SKM-1 treated with dmso at 0.1 percent for 144 hours (cell line): ENCODE results near the gene PIP5K1B.
"Not testable (repeated sequence)": the region's sequence is repeated elsewhere in the genome, so short reads cannot be mapped to it uniquely, and the experiment has no call there.

ENCODE experiments used
- DNase-seq: peaks from one replicate; lab custom pipeline; 2025; ENCODE audit not compliant: unreplicated experiment; lab: John Stamatoyannopoulos, UW

Gene PIP5K1B

GRCh38 chr9:69049094-69049493 lies 344.1 kb downstream of the PIP5K1B start:
- no peak for DNase-seq

- DNase-seq, result not testable (repeated sequence)
Measured at GRCh38 chr9:69050936-69051335, 345.9 kb downstream of the PIP5K1B start.

- no peak for DNase-seq
Measured at GRCh38 chr9:69054989-69055388, 349.9 kb downstream of the PIP5K1B start.

- no peak for DNase-seq
Measured at GRCh38 chr9:69056191-69056815, 351.3 kb downstream of the PIP5K1B start.

DNA sequence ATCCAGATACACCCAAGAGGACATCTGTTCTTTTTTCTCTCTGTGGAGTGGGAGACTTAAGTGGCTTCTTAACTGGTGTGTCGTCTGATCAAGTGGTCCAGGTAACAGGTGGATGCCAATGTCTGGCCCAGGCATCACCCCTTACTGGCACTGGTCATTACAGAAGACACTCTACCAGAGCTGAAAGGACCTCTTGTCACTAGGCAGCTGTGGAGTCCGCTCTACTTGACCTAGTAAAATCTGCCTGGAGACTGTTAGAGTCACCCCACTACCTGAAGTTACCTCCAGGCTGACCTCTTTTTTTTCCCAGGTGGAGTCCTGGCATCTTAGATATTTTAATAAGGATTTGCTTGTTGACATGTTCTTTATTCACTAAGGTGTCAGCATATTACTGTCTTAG lies 353.1 kb downstream of the PIP5K1B start:
- no peak for DNase-seq
